ENCODE measurements around the gene SUGCT.

The SUGCT gene

GRCh38 chr7:40634118-40634517, 499.3 kb downstream of the SUGCT start:
- CTCF ChIA-PET, result no interaction called here

GRCh38 chr7:40638545-40639320, 503.9 kb downstream of the SUGCT start:
- POLR2A ChIA-PET, result no interaction called here
- DNase-seq (ENCODE audit: extremely low spot score), result no peak
- CTCF ChIA-PET, result no interaction called here
- TF ChIP-seq CTCF (IDR thresholded peaks at IDR 0.05; ENCODE audit: control extremely low read depth, extremely low read depth, low read depth, missing control alignments), result no peak

More at GRCh38 chr7:40634118-40634517, 499.3 kb downstream of the SUGCT start:
- DNase-seq (ENCODE audit: extremely low spot score), result no peak
- TF ChIP-seq CTCF (IDR thresholded peaks at IDR 0.05; ENCODE audit: control extremely low read depth, extremely low read depth, low read depth, missing control alignments), result no peak
- POLR2A ChIA-PET, result no interaction called here

GRCh38 chr7:40640566-40640965, 505.8 kb downstream of the SUGCT start:
- CTCF ChIA-PET, result interaction anchor here (2.2 kb wide), 1 partner anchor 11 kb away, joined by 4 read pairs; no protein-coding TSS in a partner anchor
- TF ChIP-seq CTCF (IDR thresholded peaks at IDR 0.05; ENCODE audit: control extremely low read depth, extremely low read depth, low read depth, missing control alignments), result no peak
- no peak for DNase-seq (ENCODE audit: extremely low spot score)
- POLR2A ChIA-PET, result no interaction called here

- no peak for DNase-seq (ENCODE audit: extremely low spot score)
- ChIA-PET CTCF (interaction anchor here (2.2 kb wide), 1 partner anchor 12 kb away, joined by 4 read pairs; no protein-coding TSS in a partner anchor), POLR2A (no interaction called here)
- no peak for TF ChIP-seq CTCF (IDR thresholded peaks at IDR 0.05; ENCODE audit: control extremely low read depth, extremely low read depth, low read depth, missing control alignments)
Observed at GRCh38 chr7:40641701-40642100, 506.9 kb downstream of the SUGCT start.

GRCh38 chr7:40643664-40644063, 508.9 kb downstream of the SUGCT start:
- no peak for DNase-seq (ENCODE audit: extremely low spot score)
- no peak for TF ChIP-seq CTCF (IDR thresholded peaks at IDR 0.05; ENCODE audit: control extremely low read depth, extremely low read depth, low read depth, missing control alignments)
- ChIA-PET CTCF (interaction anchor here (1.7 kb wide), 1 partner anchor 10 kb away, joined by 4 read pairs; no protein-coding TSS in a partner anchor), POLR2A (no interaction called here)

- ChIA-PET CTCF (interaction anchor here (1.7 kb wide), 1 partner anchor 9 kb away, joined by 4 read pairs; no protein-coding TSS in a partner anchor), POLR2A (no interaction called here)
- DNase-seq (ENCODE audit: extremely low spot score), result no peak
- TF ChIP-seq CTCF (IDR thresholded peaks at IDR 0.05; ENCODE audit: control extremely low read depth, extremely low read depth, low read depth, missing control alignments), result no peak
Observed at GRCh38 chr7:40644454-40645188, 509.8 kb downstream of the SUGCT start.
